ENCODE measurements around the gene SYNE3. TPM values are rescaled to one million over a fixed set of nuclear protein-coding genes. Genes with fewer than 3 reads are reported as not detected.
A peak's percentile ranks its signal among the peaks of the same experiment; 100 is the strongest.

The SYNE3 gene
- total RNA-seq, 1 donor from 2014 or later, result 27.0 TPM

DNA sequence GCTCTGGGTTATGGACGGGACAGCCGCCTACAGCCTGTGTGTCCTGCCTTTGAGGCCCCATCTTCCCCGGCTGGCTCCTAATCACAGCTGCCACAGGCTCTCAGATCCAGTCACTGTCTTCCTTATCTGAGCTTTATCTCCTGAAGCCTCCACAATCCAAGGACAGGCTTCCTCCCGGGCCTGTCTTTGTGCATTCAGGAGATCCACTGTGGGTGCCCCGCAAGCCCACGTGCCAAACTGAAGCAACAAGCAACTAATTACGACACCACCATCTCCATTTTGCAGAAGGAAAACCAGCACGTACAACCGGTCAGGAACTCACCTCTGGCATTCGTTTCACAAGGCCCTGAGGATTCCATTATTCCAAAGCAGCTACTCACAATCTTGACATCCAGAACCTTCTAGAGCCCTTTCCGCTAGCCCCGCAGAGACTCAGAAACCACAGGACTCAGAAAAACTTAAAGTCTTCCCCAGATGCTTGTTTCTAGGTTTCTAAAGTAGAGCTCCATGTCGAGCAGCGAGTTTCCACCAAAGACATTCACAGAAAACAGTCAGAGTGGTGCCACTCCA lies 14.0 kb downstream of the SYNE3 start:
- H3K27ac ChIP-seq, result peak overlapping the region; percentile 83
- DNase-seq (ENCODE audit: extremely low spot score in 2 of 2), result no peak
- TF ChIP-seq POLR2A (IDR thresholded peaks at IDR 0.05), result no peak
- TF ChIP-seq, protein P1, sequence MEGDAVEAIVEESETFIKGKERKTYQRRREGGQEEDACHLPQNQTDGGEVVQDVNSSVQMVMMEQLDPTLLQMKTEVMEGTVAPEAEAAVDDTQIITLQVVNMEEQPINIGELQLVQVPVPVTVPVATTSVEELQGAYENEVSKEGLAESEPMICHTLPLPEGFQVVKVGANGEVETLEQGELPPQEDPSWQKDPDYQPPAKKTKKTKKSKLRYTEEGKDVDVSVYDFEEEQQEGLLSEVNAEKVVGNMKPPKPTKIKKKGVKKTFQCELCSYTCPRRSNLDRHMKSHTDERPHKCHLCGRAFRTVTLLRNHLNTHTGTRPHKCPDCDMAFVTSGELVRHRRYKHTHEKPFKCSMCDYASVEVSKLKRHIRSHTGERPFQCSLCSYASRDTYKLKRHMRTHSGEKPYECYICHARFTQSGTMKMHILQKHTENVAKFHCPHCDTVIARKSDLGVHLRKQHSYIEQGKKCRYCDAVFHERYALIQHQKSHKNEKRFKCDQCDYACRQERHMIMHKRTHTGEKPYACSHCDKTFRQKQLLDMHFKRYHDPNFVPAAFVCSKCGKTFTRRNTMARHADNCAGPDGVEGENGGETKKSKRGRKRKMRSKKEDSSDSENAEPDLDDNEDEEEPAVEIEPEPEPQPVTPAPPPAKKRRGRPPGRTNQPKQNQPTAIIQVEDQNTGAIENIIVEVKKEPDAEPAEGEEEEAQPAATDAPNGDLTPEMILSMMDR (IDR thresholded peaks at IDR 0.05), result no peak
- no peak for TF ChIP-seq POLR2AphosphoS5 (IDR thresholded peaks at IDR 0.05; ENCODE audit: insufficient read depth in 1 of 2, low read depth in 1 of 2)
- intact Hi-C loops (cut with DNase I), result no loop called here
- H3K4me1 ChIP-seq, result peaks cover 92% of the 10 kb centered on the region
- no peaks in the 10 kb centered on the region for H3K27me3 ChIP-seq
- H3K4me3 ChIP-seq, result no peak overlapping the region
- H3K36me3 ChIP-seq, result no peaks in the 10 kb centered on the region
- H3K9me3 ChIP-seq, result no peaks in the 10 kb centered on the region

DNA sequence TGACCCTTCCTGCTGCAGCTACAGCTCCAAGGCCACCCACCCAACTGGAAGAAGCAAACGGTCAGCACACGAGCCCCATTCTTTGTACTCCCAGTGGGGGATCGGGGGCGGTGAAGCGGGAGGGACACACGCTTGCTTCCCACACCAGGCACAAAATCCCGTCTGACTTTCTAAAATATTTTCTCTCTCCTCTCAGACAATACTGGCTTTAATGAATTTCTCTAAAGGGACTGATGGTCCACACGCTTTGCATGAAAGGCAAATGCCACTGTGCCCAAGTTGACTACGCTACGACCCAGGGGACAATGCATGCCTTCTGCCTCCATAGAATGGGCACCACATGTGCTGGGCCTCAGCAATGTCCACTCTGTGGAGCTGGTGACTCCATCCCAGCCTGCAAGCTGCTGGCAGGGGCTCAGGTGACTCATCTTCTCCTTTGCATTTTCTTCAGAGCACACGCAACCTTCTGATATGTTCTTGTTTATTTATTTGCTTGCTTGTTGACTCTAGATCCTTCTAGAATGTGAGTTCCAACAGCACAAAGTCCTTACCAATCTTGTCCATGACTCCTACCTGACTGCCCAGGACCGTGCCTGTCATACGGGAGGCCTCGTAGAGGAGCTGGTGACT lies 15.6 kb downstream of the SYNE3 start:
- Histone ChIP-seq H3K27ac (peak overlapping the region; percentile 83), H3K9me3 (no peaks in the 10 kb centered on the region), H3K4me1 (peaks cover 92% of the 10 kb centered on the region), H3K4me3 (no peak overlapping the region), H3K27me3 (no peaks in the 10 kb centered on the region), H3K36me3 (no peaks in the 10 kb centered on the region)
- intact Hi-C loops (cut with DNase I), result no loop called here
- no peak for TF ChIP-seq POLR2A (IDR thresholded peaks at IDR 0.05)
- peak in 1 of 2 donors; percentile 47 for TF ChIP-seq POLR2AphosphoS5 (IDR thresholded peaks at IDR 0.05; ENCODE audit: insufficient read depth in 1 of 2, low read depth in 1 of 2)
- DNase-seq (ENCODE audit: extremely low spot score in 2 of 2), result no peak

DNA sequence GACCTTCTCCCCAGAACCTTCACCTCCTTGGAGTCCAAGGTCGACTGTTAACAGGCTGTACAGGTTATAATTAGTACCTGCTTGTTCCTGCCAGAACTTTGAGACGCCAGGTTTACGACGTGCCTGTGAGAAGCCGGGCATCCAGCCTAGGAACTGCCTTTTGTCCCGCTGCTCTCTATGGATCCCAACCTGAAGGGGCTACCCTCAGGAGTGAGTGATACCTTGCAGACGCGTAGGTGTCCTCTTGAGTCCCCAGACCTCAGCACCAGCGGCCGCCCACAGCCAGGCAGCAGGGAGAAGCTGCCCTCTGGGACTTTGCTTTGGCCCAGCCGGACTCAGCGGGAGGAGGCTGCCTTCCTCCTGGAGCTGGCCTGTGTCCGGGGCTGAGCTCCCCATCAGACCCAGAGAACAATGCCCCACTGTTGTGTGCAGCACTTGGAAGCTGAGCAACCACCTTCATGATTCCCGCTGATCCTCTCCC lies 16.2 kb downstream of the SYNE3 start:
- Histone ChIP-seq H3K9me3 (no peaks in the 10 kb centered on the region), H3K27ac (peak overlapping the region; percentile 83), H3K4me3 (no peak overlapping the region), H3K27me3 (no peaks in the 10 kb centered on the region), H3K4me1 (peaks cover 96% of the 10 kb centered on the region), H3K36me3 (no peaks in the 10 kb centered on the region)
- TF ChIP-seq POLR2A (IDR thresholded peaks at IDR 0.05) (no peak), POLR2AphosphoS5 (IDR thresholded peaks at IDR 0.05; ENCODE audit: insufficient read depth in 1 of 2, low read depth in 1 of 2) (no peak)
- TF ChIP-seq, protein P1 (IDR thresholded peaks at IDR 0.05), result no peak
- no peak for DNase-seq (ENCODE audit: extremely low spot score in 2 of 2)
- intact Hi-C loops (cut with DNase I), result no loop called here

DNA sequence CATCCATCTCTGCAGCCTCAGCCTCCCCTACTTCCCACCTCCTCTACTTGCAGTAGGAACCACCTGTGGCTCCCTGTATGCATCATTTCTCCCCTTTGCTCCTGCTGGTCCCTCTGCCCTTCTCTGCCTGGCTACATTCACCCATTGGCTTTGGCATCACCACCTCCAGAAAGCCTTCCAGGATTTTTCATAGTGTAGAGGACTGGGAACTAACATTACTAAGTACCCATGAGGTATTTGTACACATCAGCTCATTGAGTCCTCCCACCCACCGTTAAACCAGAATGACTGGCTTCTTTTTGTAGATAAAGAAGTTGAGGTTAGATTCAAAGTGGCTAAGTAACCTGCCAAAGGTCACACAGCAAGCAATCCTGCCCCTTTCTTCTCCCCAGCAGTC lies 17.1 kb downstream of the SYNE3 start:
- peaks cover 95% of the 10 kb centered on the region for H3K4me1 ChIP-seq
- DNase-seq (ENCODE audit: extremely low spot score in 2 of 2), result no peak
- TF ChIP-seq POLR2AphosphoS5 (IDR thresholded peaks at IDR 0.05; ENCODE audit: insufficient read depth in 1 of 2, low read depth in 1 of 2) (no peak), POLR2A (IDR thresholded peaks at IDR 0.05) (no peak)
- TF ChIP-seq, protein P1 (IDR thresholded peaks at IDR 0.05), result no peak
- H3K27ac ChIP-seq, result peak overlapping the region; percentile 74
- H3K27me3 ChIP-seq, result no peaks in the 10 kb centered on the region
- intact Hi-C loops (cut with DNase I), result no loop called here
- no peak overlapping the region for H3K4me3 ChIP-seq
- H3K36me3 ChIP-seq, result no peaks in the 10 kb centered on the region
- no peaks in the 10 kb centered on the region for H3K9me3 ChIP-seq

DNA sequence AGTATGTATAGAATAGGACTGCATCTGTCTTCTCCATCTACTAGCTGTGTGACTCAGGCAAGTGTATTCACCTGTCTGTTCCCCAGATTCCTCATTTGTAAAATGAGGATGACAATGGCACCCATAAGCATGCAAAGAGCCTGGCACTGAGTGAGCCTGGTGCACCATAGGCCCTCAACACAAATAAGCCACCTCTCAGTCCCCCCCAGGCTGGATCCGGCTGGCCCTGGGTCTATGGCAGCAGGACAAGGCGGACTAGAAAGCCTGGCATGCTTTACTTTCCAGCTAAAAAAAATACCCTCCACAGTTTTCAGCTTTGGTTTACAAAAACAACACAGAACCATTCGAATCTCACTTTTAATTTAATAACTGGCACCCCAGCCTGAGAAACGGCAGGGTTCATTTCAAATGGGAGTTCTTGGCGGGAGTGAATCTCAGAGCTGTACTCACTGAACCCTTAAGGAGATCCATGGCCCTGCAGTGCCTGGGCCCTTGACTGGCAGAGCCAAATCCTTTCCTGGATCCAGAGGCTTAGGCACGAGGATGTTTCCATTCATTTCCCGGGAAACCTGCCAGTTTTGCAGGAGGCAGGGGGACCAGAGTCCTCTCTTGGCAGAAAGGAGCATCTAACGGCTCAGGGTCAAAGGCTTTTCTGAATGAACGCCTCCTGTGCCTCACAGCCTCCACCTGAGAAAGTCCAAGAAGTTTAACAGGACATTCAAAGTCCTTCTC lies 17.7 kb downstream of the SYNE3 start:
- H3K27ac ChIP-seq, result peak overlapping the region; percentile 74
- H3K4me1 ChIP-seq, result peaks cover 94% of the 10 kb centered on the region
- no peaks in the 10 kb centered on the region for H3K36me3 ChIP-seq
- H3K9me3 ChIP-seq, result no peaks in the 10 kb centered on the region
- DNase-seq (ENCODE audit: extremely low spot score in 2 of 2), result no peak
- no peaks in the 10 kb centered on the region for H3K27me3 ChIP-seq
- H3K4me3 ChIP-seq, result no peak overlapping the region
- TF ChIP-seq POLR2AphosphoS5 (IDR thresholded peaks at IDR 0.05; ENCODE audit: insufficient read depth in 1 of 2, low read depth in 1 of 2), result no peak
- TF ChIP-seq POLR2A (IDR thresholded peaks at IDR 0.05), result no peak
- TF ChIP-seq, protein P1 (IDR thresholded peaks at IDR 0.05), result no peak
- intact Hi-C loops (cut with DNase I), result no loop called here

All from vagina (tissue), 2 donors.